T1000 (cell line): Measurements from ENCODE around the gene PEX13.
A peak's percentile ranks its signal among the peaks of the same experiment; 100 is the strongest.
"Not testable (repeated sequence)": the region's sequence is repeated elsewhere in the genome, so short reads cannot be mapped to it uniquely, and the experiment has no call there.

Experiments used
- DNase-seq: peaks from one replicate; lab custom pipeline; 2025; ENCODE audit warnings: mixed read lengths; lab: John Stamatoyannopoulos, UW

PEX13 gene

GRCh38 chr2:61009355-61009754 lies 8.2 kb upstream of the PEX13 start:
- no peak for DNase-seq

- no peak for DNase-seq
These were observed 5.8 kb upstream of the PEX13 start for GRCh38 chr2:61011678-61012077.

- not testable (repeated sequence) for DNase-seq
These were observed 5.2 kb upstream of the PEX13 start for GRCh38 chr2:61012303-61012702.

GRCh38 chr2:61013382-61013781 lies 4.1 kb upstream of the PEX13 start:
- no peak for DNase-seq

GRCh38 chr2:61014763-61015162 lies 2.8 kb upstream of the PEX13 start:
- no peak for DNase-seq

- no peak for DNase-seq
These were observed 1.5 kb upstream of the PEX13 start for GRCh38 chr2:61015976-61016375.

- no peak for DNase-seq
These were observed 1.0 kb upstream of the PEX13 start for GRCh38 chr2:61016392-61017002.

- peak; percentile 72 for DNase-seq
These were observed 441 bp upstream of the PEX13 start for GRCh38 chr2:61017003-61017555.

- no peak for DNase-seq
These were observed 817 bp downstream of the PEX13 start for GRCh38 chr2:61018318-61018755.

GRCh38 chr2:61018798-61019197 lies 1.3 kb downstream of the PEX13 start:
- DNase-seq = no peak

GRCh38 chr2:61021228-61021660 lies 3.7 kb downstream of the PEX13 start:
- no peak for DNase-seq

- DNase-seq = no peak
These were observed 6.2 kb downstream of the PEX13 start for GRCh38 chr2:61023670-61024069.

- DNase-seq = no peak
These were observed 12.0 kb downstream of the PEX13 start for GRCh38 chr2:61029533-61029932.

GRCh38 chr2:61034592-61034991 lies 17.1 kb downstream of the PEX13 start:
- DNase-seq = not testable (repeated sequence)

GRCh38 chr2:61036643-61037042 lies 19.1 kb downstream of the PEX13 start:
- not testable (repeated sequence) for DNase-seq

- no peak for DNase-seq
These were observed 25.3 kb downstream of the PEX13 start for GRCh38 chr2:61042807-61043206.

GRCh38 chr2:61044636-61045035 lies 27.1 kb downstream of the PEX13 start:
- DNase-seq = no peak

- no peak for DNase-seq
These were observed 27.7 kb downstream of the PEX13 start for GRCh38 chr2:61045226-61045625.

- DNase-seq = no peak
These were observed 28.5 kb downstream of the PEX13 start for GRCh38 chr2:61045999-61046398.

GRCh38 chr2:61055557-61055956 lies 38.0 kb downstream of the PEX13 start:
- DNase-seq = no peak

- no peak for DNase-seq
These were observed 40.0 kb downstream of the PEX13 start for GRCh38 chr2:61057562-61057961.

GRCh38 chr2:61059382-61059781 lies 41.9 kb downstream of the PEX13 start:
- DNase-seq = no peak

GRCh38 chr2:61065714-61066709 lies 48.5 kb downstream of the PEX13 start, which contains the start of gene SANBR:
SANBR (plus strand) TSS chr2:61065871; CDS start chr2:61070351, 4,480 bp downstream.
- peak; percentile 62 for DNase-seq
